ENCODE results near the gene TRMT1.
"Not testable (repeated sequence)": the region's sequence is repeated elsewhere in the genome, so short reads cannot be mapped to it uniquely, and the experiment has no call there.

Gene TRMT1

GRCh38 chr19:13150931-13151604, 34.5 kb upstream of the TRMT1 start:
- peak overlapping the region; percentile 92 for H3K9ac ChIP-seq (ENCODE audit: low read length)
- no peaks in the 10 kb centered on the region for H3K9me3 ChIP-seq (ENCODE audit: low read length)
- H3K27ac ChIP-seq (ENCODE audit: low read depth, low read length, poor library complexity, severe bottlenecking), result peak overlapping the region; percentile 77
- peaks cover 45% of the 10 kb centered on the region for H3K4me1 ChIP-seq (ENCODE audit: insufficient read depth, low read length, severe bottlenecking)
- H3K27me3 ChIP-seq (ENCODE audit: insufficient read depth, low read length), result no peaks in the 10 kb centered on the region
- no peaks in the 10 kb centered on the region for H3K9me2 ChIP-seq (ENCODE audit: low read depth, low read length)
- 0 out of 2 replicates have a peak, but pooled peaks cover under 1% of the 10 kb centered on the region for H3F3A ChIP-seq (ENCODE audit: insufficient read depth, low read length)
- no peaks in the 10 kb centered on the region for H4K20me1 ChIP-seq (ENCODE audit: insufficient read depth, low read length)
- H3K4me2 ChIP-seq (ENCODE audit: low read length), result peak overlapping the region; percentile 92
- H3K79me2 ChIP-seq (ENCODE audit: insufficient read depth, low read length), result no peaks in the 10 kb centered on the region
- TF ChIP-seq EZH2 (IDR thresholded peaks at IDR 0.05; ENCODE audit: borderline replicate concordance, low read length), result no peak
- no peak for TF ChIP-seq CTCF (IDR thresholded peaks at IDR 0.05; ENCODE audit: low read length)
- H3K4me3 ChIP-seq (ENCODE audit: low read depth, low read length, poor library complexity, severe bottlenecking), result peak overlapping the region; percentile 90
- peaks cover 6% of the 10 kb centered on the region for H3K36me3 ChIP-seq (ENCODE audit: insufficient read depth, low read length)
- H2AFZ ChIP-seq (ENCODE audit: low read length), result no peak overlapping the region

- Histone ChIP-seq H3K79me2 (ENCODE audit: insufficient read depth, low read length) (no peaks in the 10 kb centered on the region), H3K9me2 (ENCODE audit: low read depth, low read length) (no peaks in the 10 kb centered on the region), H3K9ac (ENCODE audit: low read length) (peak within 1 kb of the TSS; percentile 92), H3K36me3 (ENCODE audit: insufficient read depth, low read length) (peaks cover 6% of the 10 kb centered on the region), H3K9me3 (ENCODE audit: low read length) (no peaks in the 10 kb centered on the region), H3K4me3 (ENCODE audit: low read depth, low read length, poor library complexity, severe bottlenecking) (peak within 1 kb of the TSS; percentile 90), H4K20me1 (ENCODE audit: insufficient read depth, low read length) (no peaks in the 10 kb centered on the region), H3K4me1 (ENCODE audit: insufficient read depth, low read length, severe bottlenecking) (peaks cover 38% of the 10 kb centered on the region), H3K27me3 (ENCODE audit: insufficient read depth, low read length) (no peaks in the 10 kb centered on the region), H3K27ac (ENCODE audit: low read depth, low read length, poor library complexity, severe bottlenecking) (peak within 1 kb of the TSS; percentile 77), H3F3A (ENCODE audit: insufficient read depth, low read length) (no peaks in the 10 kb centered on the region), H2AFZ (ENCODE audit: low read length) (no peak within 1 kb of the TSS), H3K4me2 (ENCODE audit: low read length) (peak within 1 kb of the TSS; percentile 92)
- TF ChIP-seq EZH2 (IDR thresholded peaks at IDR 0.05; ENCODE audit: borderline replicate concordance, low read length) (no peak), CTCF (IDR thresholded peaks at IDR 0.05; ENCODE audit: low read length) (peak; percentile 56)
These were observed 33.8 kb upstream of the TRMT1 start, which contains the start of the genes IER2 and STX10 for GRCh38 chr19:13150187-13150930. Gene IER2 (plus strand): TSS chr19:13150411. CDS start chr19:13153187, 2,776 bp downstream. Gene STX10 (minus strand): TSS chr19:13150375. CDS start chr19:13150173, 202 bp downstream.

- Histone ChIP-seq H3K27ac (ENCODE audit: low read depth, low read length, poor library complexity, severe bottlenecking) (peak overlapping the region; percentile 6), H3K4me3 (ENCODE audit: low read depth, low read length, poor library complexity, severe bottlenecking) (peak overlapping the region; percentile 90), H3K9me3 (ENCODE audit: low read length) (no peaks in the 10 kb centered on the region), H3K79me2 (ENCODE audit: insufficient read depth, low read length) (no peaks in the 10 kb centered on the region), H3K4me2 (ENCODE audit: low read length) (peak overlapping the region; percentile 92), H4K20me1 (ENCODE audit: insufficient read depth, low read length) (no peaks in the 10 kb centered on the region), H3K9me2 (ENCODE audit: low read depth, low read length) (no peaks in the 10 kb centered on the region), H3K36me3 (ENCODE audit: insufficient read depth, low read length) (peaks cover 6% of the 10 kb centered on the region), H3K27me3 (ENCODE audit: insufficient read depth, low read length) (no peaks in the 10 kb centered on the region), H3F3A (ENCODE audit: insufficient read depth, low read length) (no peaks in the 10 kb centered on the region), H3K4me1 (ENCODE audit: insufficient read depth, low read length, severe bottlenecking) (peaks cover 32% of the 10 kb centered on the region), H2AFZ (ENCODE audit: low read length) (no peak overlapping the region), H3K9ac (ENCODE audit: low read length) (peak overlapping the region; percentile 92)
- TF ChIP-seq EZH2 (IDR thresholded peaks at IDR 0.05; ENCODE audit: borderline replicate concordance, low read length), result no peak
- TF ChIP-seq CTCF (IDR thresholded peaks at IDR 0.05; ENCODE audit: low read length), result no peak
These were observed 33.2 kb upstream of the TRMT1 start for GRCh38 chr19:13149628-13150186.

GRCh38 chr19:13149173-13149627, 32.7 kb upstream of the TRMT1 start:
- Histone ChIP-seq H3K27ac (ENCODE audit: low read depth, low read length, poor library complexity, severe bottlenecking) (peak overlapping the region; percentile 6), H3K36me3 (ENCODE audit: insufficient read depth, low read length) (peaks cover 11% of the 10 kb centered on the region), H3K4me2 (ENCODE audit: low read length) (peak overlapping the region; percentile 92), H3K9ac (ENCODE audit: low read length) (peak overlapping the region; percentile 92), H3K4me3 (ENCODE audit: low read depth, low read length, poor library complexity, severe bottlenecking) (peak overlapping the region; percentile 90), H3K4me1 (ENCODE audit: insufficient read depth, low read length, severe bottlenecking) (peaks cover 27% of the 10 kb centered on the region)
- not testable (repeated sequence) for H3K9me3 ChIP-seq (ENCODE audit: low read length); H3K9me2 ChIP-seq (ENCODE audit: low read depth, low read length); H3K79me2 ChIP-seq (ENCODE audit: insufficient read depth, low read length); H2AFZ ChIP-seq (ENCODE audit: low read length); H3F3A ChIP-seq (ENCODE audit: insufficient read depth, low read length); H3K27me3 ChIP-seq (ENCODE audit: insufficient read depth, low read length); H4K20me1 ChIP-seq (ENCODE audit: insufficient read depth, low read length)
